ENCODE results near the gene FNDC3B.
A peak's percentile ranks its signal among the peaks of the same experiment; 100 is the strongest.
"Not testable (repeated sequence)": the region's sequence is repeated elsewhere in the genome, so short reads cannot be mapped to it uniquely, and the experiment has no call there.

FNDC3B gene

DNA sequence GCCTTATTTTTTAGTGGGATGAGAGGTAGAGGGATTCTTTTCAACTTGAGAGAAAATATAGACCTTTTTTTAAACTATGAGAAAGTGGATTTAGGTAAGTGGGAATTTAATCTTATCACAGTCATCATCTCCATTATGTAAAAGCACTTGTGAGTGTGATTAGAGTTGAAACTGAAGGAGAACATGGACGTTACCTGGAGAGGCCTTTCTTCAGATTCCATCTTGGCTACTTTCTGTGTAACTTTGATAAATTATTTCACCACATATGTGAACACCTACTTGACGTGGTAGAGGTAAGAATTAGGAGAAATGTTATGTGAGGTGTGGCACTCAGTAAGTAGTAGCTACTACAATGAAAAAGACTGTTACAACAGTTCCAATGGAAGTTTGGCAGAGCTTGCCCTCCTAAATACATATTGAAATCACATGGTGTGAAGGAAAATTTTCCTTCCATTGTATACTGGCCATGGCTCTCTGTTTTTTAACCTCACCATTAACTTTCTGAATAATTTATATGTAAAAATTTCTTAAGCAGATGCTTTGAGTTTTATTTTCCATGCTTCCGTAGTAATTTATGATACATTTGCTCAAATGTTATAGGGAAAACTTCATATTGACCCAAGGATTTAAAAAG, 193.3 kb downstream of the FNDC3B start:
- no peak for DNase-seq

DNA sequence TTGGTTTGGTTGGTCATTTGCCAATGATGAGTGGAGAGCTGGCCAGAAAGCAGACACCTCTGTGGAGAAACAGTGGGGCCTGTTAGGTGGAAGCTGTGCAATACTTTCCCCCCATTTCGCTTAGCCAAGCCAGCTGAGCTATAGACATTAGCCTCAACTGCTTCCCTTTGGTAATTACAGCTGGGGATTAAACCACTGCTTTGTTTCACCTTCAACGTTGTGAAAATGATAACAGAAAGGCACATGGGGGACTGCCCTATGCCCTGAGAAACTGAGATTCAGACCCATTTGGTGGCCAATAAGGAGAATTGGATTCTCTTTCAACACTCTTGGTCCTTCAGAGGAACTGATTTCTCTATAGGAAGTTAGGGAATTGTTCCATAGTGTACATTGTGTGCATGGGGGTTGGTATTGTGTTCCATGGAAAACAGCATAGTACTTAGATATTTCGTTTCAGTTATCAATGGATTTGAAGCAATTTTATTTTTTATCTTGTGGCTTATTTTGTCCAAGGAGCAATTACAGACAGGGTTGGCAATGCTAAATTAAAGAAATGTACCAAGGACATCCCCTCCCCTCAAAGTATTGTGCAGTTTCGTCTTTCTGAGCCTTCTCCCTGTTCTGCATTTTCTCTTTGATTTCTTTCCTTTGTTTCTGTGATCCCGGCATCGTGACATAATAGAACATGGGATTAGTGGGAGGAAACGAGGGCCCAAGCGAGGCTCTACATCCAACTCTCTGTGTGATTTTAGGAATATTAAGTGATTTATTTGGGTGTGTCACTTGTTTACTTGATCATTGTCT, 194.3 kb downstream of the FNDC3B start:
- DNase-seq = no peak

DNA sequence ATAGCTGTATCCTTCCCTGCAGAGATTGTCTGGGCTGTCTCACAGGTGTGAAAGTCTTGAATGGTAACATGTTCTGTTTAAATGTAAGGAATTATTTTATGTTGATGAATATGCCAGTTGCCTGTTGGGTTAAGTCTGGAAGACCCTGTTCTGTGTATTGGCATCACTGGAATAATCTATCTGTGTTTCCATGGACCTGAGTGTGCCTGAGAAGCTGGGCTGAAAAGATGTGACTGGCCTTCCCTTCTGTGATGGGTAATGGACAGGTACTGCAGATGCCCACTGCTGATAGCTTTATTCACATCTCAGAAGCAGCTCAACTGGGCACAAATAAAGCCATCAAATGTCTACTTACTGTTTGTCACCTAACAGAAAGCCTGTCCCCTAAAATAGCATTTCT, 196.3 kb downstream of the FNDC3B start:
- no peak for DNase-seq

DNA sequence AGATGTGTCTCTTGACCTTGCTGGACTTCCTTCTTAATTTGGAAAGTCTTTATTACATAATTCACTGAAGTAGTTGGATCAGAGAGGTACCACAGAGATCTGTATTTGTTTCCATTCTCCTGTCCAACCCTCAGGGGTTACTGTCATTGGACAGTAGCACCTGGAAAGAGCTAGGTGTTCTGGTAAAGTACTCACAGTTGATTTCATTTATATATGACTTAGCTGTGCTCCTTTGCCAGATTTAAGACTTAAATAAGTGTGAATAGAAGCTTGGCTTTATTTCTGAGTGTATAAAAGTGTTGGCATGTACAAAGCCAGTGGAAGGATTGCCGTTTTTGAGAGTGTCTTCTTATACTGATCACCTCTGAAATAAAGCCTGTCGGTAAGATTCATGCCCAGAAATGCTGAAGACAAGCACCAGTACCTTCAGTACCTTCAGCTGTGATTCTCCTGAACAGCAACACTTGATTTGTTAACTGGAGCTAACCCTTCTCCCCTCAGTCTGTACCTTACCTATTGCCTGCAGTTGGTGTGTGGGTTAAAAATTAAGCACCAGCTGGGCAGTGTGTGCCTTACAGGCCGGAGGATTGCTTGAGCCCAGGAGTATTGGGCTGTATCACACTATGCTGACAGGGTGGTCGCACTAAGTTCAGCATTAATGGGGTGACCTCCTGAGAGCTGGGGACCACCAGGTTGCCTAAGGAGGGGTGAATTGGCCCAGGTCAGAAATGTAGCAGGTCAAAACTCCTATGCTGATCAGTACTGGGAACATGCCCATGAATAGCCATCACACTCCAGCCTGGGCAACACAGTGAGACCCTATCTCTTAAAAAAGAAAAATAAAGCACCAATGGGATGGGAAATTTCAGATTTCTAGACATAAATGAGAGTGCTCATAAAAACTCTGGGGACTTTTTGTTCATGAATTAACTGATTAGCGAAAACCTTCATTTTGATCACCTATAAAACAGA, 197.7 kb downstream of the FNDC3B start:
- DNase-seq = no peak

DNA sequence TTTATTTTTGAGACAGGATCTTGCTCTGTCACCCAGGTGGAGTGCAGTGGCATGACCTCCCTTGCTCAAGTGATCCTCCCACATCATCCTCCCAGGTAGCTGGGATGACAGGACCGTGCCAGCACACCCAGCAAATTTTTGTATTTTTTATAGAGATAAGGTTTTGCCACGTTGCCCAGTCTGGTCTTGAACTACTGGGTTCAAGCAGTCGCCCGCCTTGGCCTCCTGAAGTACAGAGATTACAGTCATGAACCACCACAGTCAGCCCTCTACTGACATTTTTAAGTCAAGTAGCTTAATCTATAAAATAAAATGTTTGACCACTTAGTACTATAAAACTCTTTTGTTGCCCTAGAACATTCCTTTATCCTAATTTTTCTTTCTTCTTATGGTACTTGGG, 198.8 kb downstream of the FNDC3B start:
- DNase-seq = no peak

DNA sequence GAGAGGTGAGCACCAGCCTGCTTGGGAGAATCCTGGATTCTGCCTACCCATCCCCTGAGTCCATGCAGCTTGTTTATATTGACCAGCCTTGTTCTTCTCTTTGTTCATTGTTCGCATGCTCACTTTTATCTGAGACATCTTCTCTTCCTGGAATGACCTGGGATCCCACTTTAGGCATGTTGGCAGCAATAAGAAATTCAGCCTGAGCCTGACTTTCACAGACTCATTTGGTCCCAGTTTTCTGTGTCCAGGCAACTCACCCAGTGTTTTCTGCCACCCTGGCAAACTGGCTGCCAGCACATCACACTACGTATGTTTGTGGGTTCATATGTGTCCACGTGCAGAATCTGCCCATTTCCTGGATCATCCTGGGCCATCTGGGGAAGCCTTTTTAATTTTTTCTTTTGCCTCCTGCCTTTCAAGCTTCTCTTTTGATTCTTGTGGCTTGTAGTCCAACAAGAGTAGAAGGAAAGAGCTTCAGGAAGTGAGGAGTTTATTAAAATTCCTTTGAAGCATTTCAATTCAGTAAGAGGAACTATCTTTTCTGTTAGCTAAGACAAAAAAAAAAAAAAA, 199.9 kb downstream of the FNDC3B start:
- DNase-seq = no peak

DNA sequence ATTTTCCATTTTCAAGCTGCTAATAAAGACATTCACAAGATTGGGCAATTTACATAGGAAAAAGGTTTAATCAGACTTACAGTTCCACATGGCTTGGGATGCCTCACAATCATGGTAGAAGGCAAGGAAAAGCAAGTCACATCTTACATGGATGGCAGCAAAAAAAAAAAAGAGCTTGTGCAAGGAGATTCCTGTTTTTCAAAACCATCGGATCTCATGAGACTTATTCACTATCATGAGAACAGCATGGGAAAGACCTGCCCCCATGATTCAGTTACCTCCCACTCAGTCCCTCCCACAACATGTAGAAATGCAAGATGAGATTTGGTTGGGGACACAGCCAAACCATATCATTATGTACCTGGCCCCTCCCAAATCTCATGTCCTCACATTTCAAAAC, 202.0 kb downstream of the FNDC3B start:
- DNase-seq = no peak

DNA sequence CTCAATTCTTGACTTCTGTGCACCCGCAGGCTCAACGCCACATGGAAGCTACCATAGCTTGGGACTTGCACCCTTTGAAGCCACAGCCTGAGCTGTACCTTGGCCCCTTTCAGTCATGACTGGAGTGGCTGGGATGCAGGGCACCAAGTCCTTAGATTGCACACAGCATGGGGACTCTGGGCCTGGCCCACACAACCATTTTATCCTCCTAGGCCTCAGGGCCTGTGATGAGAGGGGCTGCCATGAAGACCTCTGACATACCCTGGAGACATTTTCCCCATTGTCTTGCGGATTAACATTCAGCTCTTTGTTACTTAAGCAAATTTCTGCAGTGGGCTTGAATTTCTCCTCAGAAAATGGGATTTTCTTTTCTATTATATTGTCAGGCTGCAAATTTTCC, 203.1 kb downstream of the FNDC3B start:
- DNase-seq = not testable (repeated sequence)

DNA sequence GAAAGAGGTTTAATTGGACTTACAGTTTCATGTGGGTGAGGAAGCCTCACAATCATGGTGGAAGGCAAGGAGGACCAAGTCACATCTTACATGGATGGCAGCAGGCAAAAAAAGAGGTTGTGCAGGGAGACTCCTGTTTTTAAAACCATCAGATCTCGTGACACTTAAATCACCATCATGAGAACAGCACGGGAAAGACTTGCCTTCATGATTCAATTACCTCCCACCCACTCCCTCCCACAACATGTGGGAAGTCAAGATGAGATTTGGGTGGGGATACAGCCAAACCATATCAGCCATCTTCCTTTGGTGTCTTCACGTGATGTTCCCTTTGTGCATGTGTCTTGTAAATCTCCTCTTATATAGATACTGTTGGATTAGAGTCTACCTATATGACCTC, 204.0 kb downstream of the FNDC3B start:
- not testable (repeated sequence) for DNase-seq

DNA sequence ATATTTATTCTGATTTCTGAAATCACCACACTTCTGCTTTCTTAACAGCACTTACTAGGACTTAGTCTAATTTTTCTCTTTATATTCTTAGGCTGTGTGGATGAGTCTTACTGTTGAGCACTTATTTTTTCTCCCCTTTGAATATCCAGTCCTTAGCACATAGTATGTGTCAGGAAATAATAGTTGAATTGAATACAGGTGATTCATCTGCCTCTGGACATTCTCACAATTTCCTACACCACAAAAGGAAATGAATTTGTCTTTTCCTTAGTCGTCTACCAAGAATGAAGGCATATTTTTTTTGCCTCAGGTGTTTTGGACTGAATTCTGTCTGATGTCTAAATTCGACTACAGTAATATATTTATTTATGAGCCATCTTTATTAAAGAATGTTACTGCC, 204.6 kb downstream of the FNDC3B start:
- no peak for DNase-seq

DNA sequence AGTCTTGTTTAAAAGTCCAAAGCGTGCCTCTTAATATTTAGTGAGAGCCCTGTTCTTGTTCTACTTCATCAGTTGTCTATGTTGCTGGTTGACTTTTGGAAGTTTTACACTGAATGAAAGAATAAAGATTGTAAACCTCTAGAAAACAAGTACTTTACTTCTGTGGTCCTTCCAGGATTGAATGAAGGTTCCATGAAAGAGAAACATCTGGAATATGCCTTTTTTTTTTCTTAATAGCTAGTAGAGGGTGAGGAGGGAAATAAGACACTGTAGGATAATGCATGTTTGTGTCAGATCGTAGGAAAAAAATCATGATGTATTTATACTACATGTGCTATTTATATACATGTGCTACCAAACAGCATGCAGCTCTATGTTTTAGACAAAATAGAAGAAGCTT, 205.9 kb downstream of the FNDC3B start:
- DNase-seq = no peak

DNA sequence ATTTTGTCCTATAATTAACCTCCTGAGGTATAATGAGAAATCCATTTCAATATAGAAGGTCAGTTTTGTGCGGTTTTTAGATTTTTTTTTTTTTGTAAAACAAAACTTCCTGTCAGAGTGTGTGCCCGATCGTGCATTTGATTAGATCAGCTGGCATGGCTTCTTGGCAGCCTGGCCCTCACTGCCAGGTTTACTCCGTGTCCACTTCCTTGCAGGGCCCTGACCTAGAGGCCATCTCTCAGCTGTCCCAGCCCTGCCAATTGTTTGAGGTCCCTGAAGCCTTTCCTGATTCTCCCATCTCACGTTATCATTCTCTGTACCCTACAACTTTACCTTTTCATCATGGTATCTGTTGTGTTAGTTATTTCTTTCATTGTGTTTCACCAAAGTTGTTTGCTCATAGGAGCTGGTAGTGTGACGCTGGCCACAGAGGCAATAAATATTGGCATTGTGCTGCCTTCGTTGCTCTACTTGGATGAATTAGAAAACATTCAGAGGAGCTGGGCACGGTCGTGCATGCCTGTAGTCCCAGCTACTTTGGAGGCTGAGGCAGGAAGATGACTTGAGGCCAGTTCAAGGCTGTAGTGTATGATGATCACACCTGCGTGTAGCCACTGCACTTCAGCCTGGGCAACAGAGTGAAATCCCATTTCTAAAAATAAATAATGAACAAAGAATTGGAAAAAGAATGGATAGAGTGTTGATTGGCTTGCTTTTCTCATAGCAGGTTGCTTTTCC, 206.9 kb downstream of the FNDC3B start:
- no peak for DNase-seq

DNA sequence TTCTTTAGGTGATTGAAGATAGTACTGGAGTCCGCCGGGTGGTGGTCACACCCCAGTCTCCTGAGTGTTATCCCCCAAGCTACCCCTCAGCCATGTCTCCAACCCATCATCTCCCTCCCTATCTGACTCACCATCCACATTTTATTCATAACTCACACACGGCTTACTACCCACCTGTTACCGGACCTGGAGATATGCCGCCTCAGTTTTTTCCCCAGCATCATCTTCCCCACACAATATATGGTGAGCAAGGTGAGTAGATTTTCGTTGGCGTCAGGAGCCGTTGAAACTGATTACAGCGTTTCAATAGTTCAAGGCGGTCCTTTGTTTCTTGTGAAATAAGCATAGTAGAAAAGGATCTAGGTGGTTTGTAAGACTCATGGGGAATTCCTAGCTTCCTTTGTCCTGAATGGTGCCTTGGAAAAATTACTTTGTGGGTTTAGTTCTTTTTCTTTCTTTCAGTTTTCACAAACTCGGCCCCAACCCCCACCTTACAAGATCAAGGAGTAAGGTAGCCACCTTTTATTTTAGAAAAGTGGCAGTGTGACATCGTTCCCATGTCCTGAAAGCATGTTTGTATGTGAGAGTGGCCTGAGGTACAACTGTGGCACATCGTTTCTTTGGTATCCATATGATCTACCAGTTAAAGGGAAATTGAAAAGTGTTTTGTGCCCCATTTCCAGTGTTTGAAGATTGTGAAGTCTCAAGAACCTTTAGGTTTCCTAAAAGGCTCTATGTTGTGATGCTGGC, 208.3 kb downstream of the FNDC3B start:
- no peak for DNase-seq

DNA sequence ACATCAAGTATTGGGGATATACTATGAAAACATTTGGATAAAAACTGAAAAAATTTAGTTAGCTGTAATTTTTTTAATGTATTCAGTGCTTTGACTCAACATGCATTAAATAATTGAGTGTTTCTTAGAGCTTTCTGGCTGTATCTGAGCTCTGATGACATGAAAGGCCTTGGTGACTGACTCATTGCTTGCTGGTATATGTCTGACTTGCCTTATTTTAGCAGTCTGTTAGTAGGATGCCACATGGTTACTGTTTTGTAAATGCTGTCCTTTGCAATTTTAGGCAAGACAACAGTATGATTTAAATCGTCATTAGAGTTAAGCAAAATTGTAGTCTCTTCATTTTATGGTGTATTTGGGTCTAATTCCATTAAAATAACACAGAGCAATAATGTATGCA, 209.7 kb downstream of the FNDC3B start:
- DNase-seq = no peak

DNA sequence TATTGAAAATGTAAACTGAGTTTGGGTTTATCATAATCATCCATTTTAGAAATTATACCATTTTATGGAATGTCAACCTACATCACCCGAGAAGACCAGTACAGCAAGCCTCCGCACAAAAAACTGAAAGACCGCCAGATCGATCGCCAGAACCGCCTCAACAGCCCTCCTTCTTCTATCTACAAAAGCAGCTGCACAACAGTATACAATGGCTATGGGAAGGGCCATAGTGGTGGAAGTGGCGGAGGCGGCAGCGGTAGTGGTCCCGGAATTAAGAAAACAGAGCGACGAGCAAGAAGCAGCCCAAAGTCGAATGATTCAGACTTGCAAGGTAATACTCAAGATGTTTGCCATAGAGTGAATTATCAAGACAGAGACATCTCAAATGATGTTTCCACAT, 211.8 kb downstream of the FNDC3B start:
- no peak for DNase-seq

DNA sequence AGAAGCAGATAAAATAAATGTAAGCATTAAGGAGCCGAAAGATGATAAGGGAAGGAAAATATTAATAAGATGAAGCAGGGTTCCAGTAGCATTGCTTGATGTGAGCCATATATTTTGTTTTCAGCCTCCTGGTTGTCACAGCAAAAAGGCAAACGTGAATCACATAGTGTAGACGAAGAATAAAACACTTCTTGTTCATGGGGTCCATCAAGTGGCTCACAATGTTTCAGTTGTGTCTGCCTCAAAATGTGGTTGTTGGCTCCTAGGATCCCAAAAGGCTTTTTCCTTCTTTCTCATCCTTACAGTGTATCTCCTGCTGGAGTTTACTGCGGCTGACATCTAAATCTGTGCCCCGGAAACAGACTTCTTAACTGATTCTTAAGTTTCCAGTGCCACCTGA, 213.8 kb downstream of the FNDC3B start:
- no peak for DNase-seq

DNA sequence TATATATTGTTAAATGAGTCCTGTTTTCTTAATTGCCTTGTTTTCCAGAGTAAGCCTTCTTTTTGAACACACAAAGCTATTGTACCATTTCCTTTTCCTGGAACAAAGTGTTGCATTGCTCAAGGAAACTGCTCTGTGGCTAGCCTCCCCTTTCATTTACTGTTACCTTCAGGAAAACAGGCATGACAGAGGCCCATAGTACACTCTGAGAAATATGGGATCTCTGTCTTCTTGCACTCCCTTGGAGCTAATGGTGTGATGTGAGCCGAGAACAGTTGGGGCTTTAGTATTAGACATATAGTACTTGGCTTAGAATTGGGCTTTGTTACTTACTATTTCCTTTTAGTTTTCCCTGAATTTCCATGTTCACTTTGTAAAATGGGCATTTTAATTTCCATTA, 215.2 kb downstream of the FNDC3B start:
- no peak for DNase-seq

DNA sequence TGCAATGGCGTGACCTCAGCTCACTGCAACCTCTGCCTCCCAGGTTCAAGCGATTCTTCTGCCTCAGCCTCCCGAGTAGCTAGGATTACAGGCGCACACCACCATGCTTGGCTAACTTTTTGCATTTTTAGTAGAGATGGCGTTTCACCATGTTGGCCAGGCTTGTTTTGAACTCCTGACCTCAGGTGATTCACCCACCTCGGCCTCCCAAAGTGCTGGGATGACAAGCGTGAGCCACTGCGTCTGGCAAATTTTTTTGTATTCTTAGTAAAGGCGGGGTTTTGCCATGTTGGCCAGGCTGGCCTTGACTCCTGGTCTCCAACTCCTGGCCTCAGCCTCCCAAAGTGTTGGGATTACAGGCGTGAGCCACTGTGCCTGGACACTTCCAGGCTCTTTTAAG, 215.9 kb downstream of the FNDC3B start:
- not testable (repeated sequence) for DNase-seq

DNA sequence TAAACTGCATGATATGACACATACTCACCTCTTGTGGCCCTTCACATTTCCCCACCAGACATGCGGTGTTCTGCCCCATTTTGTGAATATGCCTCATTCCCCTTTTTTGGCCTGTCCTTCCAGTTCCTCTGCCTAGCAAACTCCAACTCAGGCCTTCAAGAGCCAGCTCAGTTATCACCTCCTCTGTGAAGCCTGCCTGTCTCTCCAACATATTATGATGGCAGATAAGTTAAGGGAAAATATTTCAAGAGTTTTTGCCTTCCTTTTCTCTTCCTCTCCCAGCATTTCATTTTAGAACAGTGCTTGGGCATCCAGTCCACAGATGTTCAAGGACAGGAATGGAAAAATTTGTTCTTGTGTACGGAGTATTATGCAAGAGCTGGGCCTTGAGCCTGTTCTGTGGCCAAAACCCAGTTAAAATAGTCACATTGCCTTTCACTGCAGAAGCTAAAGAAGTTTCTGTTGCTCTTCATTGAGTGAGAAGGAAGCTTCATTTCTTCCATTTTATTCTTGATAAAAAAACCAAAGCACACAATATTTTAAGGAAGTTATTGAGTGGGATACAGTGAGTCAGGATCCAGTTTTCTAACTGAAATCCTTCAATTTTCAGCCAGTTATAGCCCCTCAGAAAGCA, 216.8 kb downstream of the FNDC3B start:
- DNase-seq = peak in 1 of 51 donors; percentile 7
